Karpas-422 (cell line): ENCODE results near the gene CCDC33. TPM values are rescaled to one million over a fixed set of nuclear protein-coding genes. Genes with fewer than 3 reads are reported as not detected.

ENCODE experiments used
- DNase-seq: peaks from one replicate; pipeline ENCODE4 v3.0.0-alpha.2; 2015
- H2AFZ ChIP-seq: fragments of 200-600 bp; sonication (generic); 2 replicates; pipeline ENCODE4 v1.6.1; 2014; ENCODE audit warnings: antibody characterized with exemption, low read length, mixed read lengths
- H3K27ac ChIP-seq: fragments of 200-600 bp; sonication (generic); 2 replicates; pipeline ENCODE4 v1.5.1; 2014; ENCODE audit warnings: mild to moderate bottlenecking, low read length, moderate library complexity
- H3K27me3 ChIP-seq: fragments of 200-600 bp; sonication (generic); 2 replicates; pipeline ENCODE4 v1.6.1; 2014; ENCODE audit warnings: low read length, mixed read lengths
- H3K36me3 ChIP-seq: fragments of 200-600 bp; sonication (generic); 2 replicates; pipeline ENCODE4 v1.6.1; 2014; ENCODE audit warnings: low read length, mixed read lengths; ENCODE audit not compliant: insufficient read depth
- H3K4me1 ChIP-seq: fragments of 200-600 bp; sonication (generic); 2 replicates; pipeline ENCODE4 v1.6.1; 2014; ENCODE audit warnings: mild to moderate bottlenecking, low read length, mixed read lengths
- H3K4me2 ChIP-seq: fragments of 200-600 bp; sonication (generic); 2 replicates; pipeline ENCODE4 v1.6.1; 2014; ENCODE audit warnings: low read length, low read depth, mild to moderate bottlenecking; ENCODE audit not compliant: poor library complexity, severe bottlenecking
- H3K4me3 ChIP-seq: fragments of 200-600 bp; sonication (generic); 2 replicates; pipeline ENCODE4 v1.5.1; 2014; ENCODE audit warnings: mild to moderate bottlenecking, antibody characterized with exemption, low read length, mixed read lengths
- H3K79me2 ChIP-seq: fragments of 200-600 bp; sonication (generic); 2 replicates; pipeline ENCODE4 v1.6.1; 2014; ENCODE audit warnings: mild to moderate bottlenecking, low read length, mixed read lengths
- H3K9ac ChIP-seq: fragments of 200-600 bp; sonication (generic); 2 replicates; pipeline ENCODE4 v1.6.0; 2014; ENCODE audit warnings: low read length
- H3K9me2 ChIP-seq: fragments of 200-600 bp; sonication (generic), shearing (Covaris generic); replicated peaks from 2 replicates; pipeline ENCODE4 v1.6.0; 2014; ENCODE audit warnings: mild to moderate bottlenecking, low read length, moderate library complexity; ENCODE audit not compliant: insufficient read depth
- H3K9me3 ChIP-seq: fragments of 300-700, 200-600 bp; sonication (generic); 2 replicates; pipeline ENCODE4 v1.6.1; 2014; ENCODE audit warnings: low read length, mixed read lengths
- H4K20me1 ChIP-seq: fragments of 200-600 bp; sonication (generic); 2 replicates; pipeline ENCODE4 v1.6.1; 2014; ENCODE audit warnings: mild to moderate bottlenecking, antibody characterized with exemption, low read length, low read depth; ENCODE audit not compliant: insufficient read depth
- total RNA-seq: library from RNA; depleted of rRNA; stranded (reverse); fragments of >200 nt; shearing (Covaris generic); gene quantifications from 2 replicates; pipeline ENCODE4 v1.2.3, GENCODE V29; 2014; ENCODE audit warnings: low replicate concordance

Gene CCDC33
- total RNA-seq, 1 experiment from 2014 or later, result not detected

GRCh38 chr15:74326746-74327145 is 90.6 kb downstream of the CCDC33 start:
- H3K9me3 ChIP-seq, result no peaks in the 10 kb centered on the region
- H3K4me2 ChIP-seq, result no peak overlapping the region
- no peak overlapping the region for H3K4me3 ChIP-seq

DNA sequence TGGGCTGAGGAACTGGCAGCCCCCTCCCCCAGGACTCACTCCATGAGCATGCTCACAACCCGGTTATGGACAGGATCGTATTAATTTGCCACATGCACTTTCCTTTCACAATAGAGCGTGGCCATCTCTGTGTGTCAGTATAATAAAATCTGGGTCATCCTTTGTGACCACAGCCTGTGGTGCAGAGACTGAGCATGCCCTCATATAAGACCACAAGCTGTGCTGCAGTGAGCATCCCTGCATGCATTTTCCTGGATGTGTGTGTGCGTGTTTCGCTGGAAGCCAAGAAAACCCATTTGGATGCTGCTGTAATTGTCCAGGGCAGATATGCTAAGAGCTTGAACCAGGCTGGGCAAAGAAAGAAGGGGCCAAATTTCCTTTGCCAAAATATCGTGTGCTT is 91.6 kb downstream of the CCDC33 start:
- no peaks in the 10 kb centered on the region for H3K9me3 ChIP-seq
- H3K36me3 ChIP-seq, result no peaks in the 10 kb centered on the region
- H3K9me2 ChIP-seq, result no peaks in the 10 kb centered on the region
- H3K4me2 ChIP-seq, result no peak overlapping the region
- no peaks in the 10 kb centered on the region for H3K27me3 ChIP-seq
- no peak for DNase-seq
- H3K4me1 ChIP-seq, result peaks cover 12% of the 10 kb centered on the region
- no peak overlapping the region for H3K27ac ChIP-seq
- H3K4me3 ChIP-seq, result no peak overlapping the region
- H2AFZ ChIP-seq, result no peak overlapping the region
- H3K79me2 ChIP-seq, result no peaks in the 10 kb centered on the region
- H3K9ac ChIP-seq, result no peak overlapping the region
- H4K20me1 ChIP-seq, result no peaks in the 10 kb centered on the region

More at GRCh38 chr15:74326746-74327145, 90.6 kb downstream of the CCDC33 start:
- no peak overlapping the region for H3K27ac ChIP-seq
- no peaks in the 10 kb centered on the region for H3K9me2 ChIP-seq
- H2AFZ ChIP-seq, result no peak overlapping the region
- no peaks in the 10 kb centered on the region for H3K36me3 ChIP-seq
- H3K9ac ChIP-seq, result no peak overlapping the region
- H4K20me1 ChIP-seq, result no peaks in the 10 kb centered on the region
- peaks cover 12% of the 10 kb centered on the region for H3K4me1 ChIP-seq
- DNase-seq, result no peak
- no peaks in the 10 kb centered on the region for H3K27me3 ChIP-seq
- H3K79me2 ChIP-seq, result no peaks in the 10 kb centered on the region

DNA sequence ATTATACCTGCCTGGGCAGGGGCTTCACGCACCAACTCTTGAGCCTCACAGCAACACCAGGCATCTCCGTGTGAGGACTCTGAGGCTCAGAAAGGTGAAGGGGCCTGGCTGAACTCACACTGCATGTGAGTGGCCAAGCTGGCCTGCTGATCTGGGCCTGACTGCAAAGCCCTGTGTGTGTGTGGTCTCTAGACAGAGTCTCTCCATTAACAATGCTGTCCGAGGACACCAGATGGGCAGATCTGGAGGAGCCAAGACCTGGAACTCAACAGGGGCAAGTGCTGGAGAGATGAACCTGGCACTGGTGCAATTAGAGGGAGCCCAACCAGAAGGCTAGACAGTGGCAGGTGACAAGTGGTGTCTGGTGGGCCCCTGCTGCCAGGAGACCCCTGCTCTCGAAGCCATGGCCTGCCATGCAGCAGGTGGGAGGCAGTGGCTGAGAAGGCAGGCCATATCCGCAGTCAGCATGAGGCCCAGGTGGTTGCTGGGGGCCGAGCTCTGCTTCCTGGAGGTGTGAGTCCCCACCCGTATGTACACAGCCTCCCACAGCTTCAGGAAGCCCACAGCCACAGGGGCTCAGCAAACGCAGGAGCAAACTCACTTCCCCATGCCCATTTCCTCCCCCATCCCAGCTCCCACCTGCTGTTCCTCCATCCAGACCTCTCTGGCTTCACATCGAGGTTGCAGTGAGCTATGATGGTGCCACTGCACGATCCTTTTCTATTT is 92.4 kb downstream of the CCDC33 start:
- DNase-seq, result no peak
- Histone ChIP-seq H3K27ac (no peak overlapping the region), H3K4me3 (no peak overlapping the region), H3K4me2 (no peak overlapping the region), H3K9me2 (no peaks in the 10 kb centered on the region), H3K9me3 (no peaks in the 10 kb centered on the region), H3K9ac (no peak overlapping the region), H3K79me2 (no peaks in the 10 kb centered on the region), H3K27me3 (no peaks in the 10 kb centered on the region), H3K4me1 (peaks cover 12% of the 10 kb centered on the region), H4K20me1 (no peaks in the 10 kb centered on the region), H2AFZ (no peak overlapping the region), H3K36me3 (no peaks in the 10 kb centered on the region)

DNA sequence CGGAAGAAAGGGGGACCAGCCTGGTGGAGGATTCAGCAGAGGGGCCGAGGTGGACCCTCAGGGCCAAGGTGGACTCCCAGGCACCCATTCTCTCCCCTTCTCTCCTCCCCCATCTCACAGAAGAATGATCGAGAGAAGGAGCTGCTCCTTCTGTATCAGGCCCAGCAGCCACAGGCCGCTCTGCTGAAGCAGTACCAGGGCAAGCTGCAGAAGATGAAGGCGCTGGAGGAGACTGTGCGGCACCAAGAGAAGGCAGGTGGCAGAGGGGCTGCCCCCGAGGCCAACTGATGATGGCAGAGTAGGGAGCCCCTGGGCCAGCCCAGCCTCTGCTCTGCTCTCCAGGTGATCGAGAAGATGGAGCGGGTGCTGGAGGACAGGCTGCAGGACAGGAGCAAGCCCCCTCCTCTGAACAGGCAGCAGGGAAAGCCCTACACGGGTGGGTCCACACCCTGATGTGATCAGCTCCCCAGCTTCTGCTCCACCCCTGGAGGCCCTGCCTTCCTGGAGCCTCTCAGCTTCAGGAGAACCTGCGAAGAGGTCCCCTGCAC is 94.8 kb downstream of the CCDC33 start:
- H3K9me3 ChIP-seq, result no peaks in the 10 kb centered on the region
- no peaks in the 10 kb centered on the region for H3K27me3 ChIP-seq
- no peaks in the 10 kb centered on the region for H3K79me2 ChIP-seq
- H3K4me3 ChIP-seq, result no peak overlapping the region
- H3K27ac ChIP-seq, result no peak overlapping the region
- DNase-seq, result no peak
- H3K4me1 ChIP-seq, result peaks cover 12% of the 10 kb centered on the region
- H3K4me2 ChIP-seq, result no peak overlapping the region
- no peak overlapping the region for H2AFZ ChIP-seq
- H3K9ac ChIP-seq, result no peak overlapping the region
- no peaks in the 10 kb centered on the region for H3K9me2 ChIP-seq
- no peaks in the 10 kb centered on the region for H4K20me1 ChIP-seq
- no peaks in the 10 kb centered on the region for H3K36me3 ChIP-seq

DNA sequence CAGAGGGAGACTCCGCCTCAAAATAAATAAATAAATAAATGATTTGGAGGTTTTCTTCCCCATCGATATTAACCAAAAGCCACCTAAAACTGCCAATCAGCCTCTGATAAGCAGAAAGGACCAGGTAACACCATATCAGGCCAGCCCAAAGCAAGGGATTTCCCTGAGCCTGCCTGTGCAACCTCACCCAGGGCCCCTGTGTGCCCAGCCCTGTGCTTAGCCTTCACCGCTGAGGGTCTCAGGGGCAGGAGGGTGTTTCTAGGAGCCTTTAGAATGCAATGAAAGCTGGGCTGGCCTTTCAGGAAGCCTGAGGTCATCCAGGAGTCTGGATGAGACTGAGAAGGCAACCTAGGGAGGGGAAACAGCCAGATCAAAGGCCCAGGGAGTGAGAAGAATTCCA is 95.9 kb downstream of the CCDC33 start:
- no peaks in the 10 kb centered on the region for H3K9me3 ChIP-seq
- DNase-seq, result no peak
- H3K79me2 ChIP-seq, result no peaks in the 10 kb centered on the region
- H4K20me1 ChIP-seq, result no peaks in the 10 kb centered on the region
- H3K4me2 ChIP-seq, result no peak overlapping the region
- H3K9me2 ChIP-seq, result no peaks in the 10 kb centered on the region
- H3K9ac ChIP-seq, result no peak overlapping the region
- peaks cover 12% of the 10 kb centered on the region for H3K4me1 ChIP-seq
- H2AFZ ChIP-seq, result no peak overlapping the region
- no peak overlapping the region for H3K27ac ChIP-seq
- no peaks in the 10 kb centered on the region for H3K36me3 ChIP-seq
- no peaks in the 10 kb centered on the region for H3K27me3 ChIP-seq
- no peak overlapping the region for H3K4me3 ChIP-seq

GRCh38 chr15:74332611-74333010 is 96.5 kb downstream of the CCDC33 start:
- Histone ChIP-seq H3K4me3 (no peak overlapping the region), H4K20me1 (no peaks in the 10 kb centered on the region), H3K27ac (no peak overlapping the region), H2AFZ (no peak overlapping the region), H3K9ac (no peak overlapping the region), H3K9me2 (no peaks in the 10 kb centered on the region), H3K9me3 (no peaks in the 10 kb centered on the region), H3K36me3 (no peaks in the 10 kb centered on the region), H3K79me2 (no peaks in the 10 kb centered on the region), H3K27me3 (no peaks in the 10 kb centered on the region), H3K4me2 (no peak overlapping the region), H3K4me1 (peaks cover 12% of the 10 kb centered on the region)
- no peak for DNase-seq

DNA sequence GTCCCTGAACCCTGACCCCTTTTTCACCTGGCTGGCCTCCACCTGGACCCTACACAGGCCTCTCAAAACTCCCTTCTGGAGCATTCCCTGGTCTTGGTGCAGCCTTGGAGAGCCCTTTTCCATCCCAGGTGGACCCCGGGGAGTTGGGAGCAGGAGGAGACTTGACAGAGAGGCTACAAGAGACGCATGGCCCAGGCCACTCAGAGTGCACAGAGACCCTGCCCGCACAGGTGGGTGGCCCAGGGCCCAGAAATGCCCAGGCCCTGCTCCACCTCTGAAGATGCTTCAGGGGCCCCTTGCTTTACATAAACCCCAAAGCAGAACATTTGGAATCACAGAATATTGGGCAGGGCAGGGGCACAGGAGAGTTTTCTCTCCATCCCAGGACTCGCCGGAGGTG is 97.0 kb downstream of the CCDC33 start:
- Histone ChIP-seq H3K9me3 (no peaks in the 10 kb centered on the region), H3K4me1 (peaks cover 12% of the 10 kb centered on the region), H3K4me2 (no peak overlapping the region), H2AFZ (no peak overlapping the region), H3K9ac (no peak overlapping the region), H3K27ac (no peak overlapping the region), H3K27me3 (no peaks in the 10 kb centered on the region), H4K20me1 (no peaks in the 10 kb centered on the region), H3K79me2 (no peaks in the 10 kb centered on the region), H3K9me2 (no peaks in the 10 kb centered on the region), H3K36me3 (no peaks in the 10 kb centered on the region), H3K4me3 (no peak overlapping the region)
- no peak for DNase-seq

GRCh38 chr15:74333662-74334061 is 97.5 kb downstream of the CCDC33 start:
- H3K9ac ChIP-seq, result no peak overlapping the region
- no peaks in the 10 kb centered on the region for H3K27me3 ChIP-seq
- H3K79me2 ChIP-seq, result no peaks in the 10 kb centered on the region
- H4K20me1 ChIP-seq, result no peaks in the 10 kb centered on the region
- no peak overlapping the region for H2AFZ ChIP-seq
- no peak overlapping the region for H3K4me3 ChIP-seq
- H3K4me2 ChIP-seq, result no peak overlapping the region
- no peaks in the 10 kb centered on the region for H3K9me3 ChIP-seq
- H3K9me2 ChIP-seq, result no peaks in the 10 kb centered on the region
- H3K27ac ChIP-seq, result no peak overlapping the region
- peaks cover 9% of the 10 kb centered on the region for H3K4me1 ChIP-seq
- H3K36me3 ChIP-seq, result no peaks in the 10 kb centered on the region
- no peak for DNase-seq
